Endothelial cell of umbilical vein (primary cell): ENCODE data around the gene GTF2H4. TPM values are rescaled to one million over a fixed set of nuclear protein-coding genes. Genes with fewer than 3 reads are reported as not detected.

Experiments
- BruUV-seq: library from RNA; stranded (reverse); fragments of 400-500 nt; replicated peaks from 2 replicates; lab custom pipeline; 2021; lab: Mats Ljungman, UMichigan
- CTCF ChIA-PET: fragments of 300-600, 350-600 bp; sonication (Branson Sonifier 250); formaldehyde crosslinking; loops from one replicate; lab custom pipeline; 2021; ENCODE audit warnings: antibody characterized with exemption, inconsistent platforms; lab: Charles Lee
- POLR2A ChIA-PET: fragments of 300-600, 350-600 bp; sonication (Branson Sonifier 250); formaldehyde crosslinking; loops from one replicate; lab custom pipeline; 2021; ENCODE audit warnings: antibody characterized with exemption, inconsistent platforms; lab: Charles Lee
- DNase-seq: peaks from one replicate; pipeline ENCODE4 v3.0.0-alpha.2; 2011; ENCODE audit warnings: low read depth, low spot score
- FAIRE-seq: peaks from 2 replicates; lab custom pipeline; 2011; peaks lifted over from hg19 to GRCh38; lab: Jason Lieb, UNC
- H2AFZ ChIP-seq: 2 replicates; pipeline ENCODE4 v1.6.0; 2012; ENCODE audit warnings: low read depth, low read length, control low read depth, inconsistent platforms
- H3K27ac ChIP-seq: 2 replicates; pipeline ENCODE4 v1.5.1; 2011; ENCODE audit warnings: low read depth, mild to moderate bottlenecking, control low read depth, low read length, moderate library complexity; ENCODE audit not compliant: insufficient read depth
- H3K27me3 ChIP-seq, 2 experiments: 2 replicates each; pipeline versions ENCODE4 v1.6.0 to v1.6.1; 2011; ENCODE audit warnings: low read length in 2 of 2, mixed read lengths in 1 of 2; ENCODE audit not compliant: control insufficient read depth in 2 of 2, insufficient read depth in 2 of 2
- H3K36me3 ChIP-seq, 2 experiments: 2 replicates in 1 of 2; 3 replicates in 1 of 2; pipeline ENCODE4 v1.5.1; 2011; ENCODE audit warnings: low read length in 2 of 2, mild to moderate bottlenecking in 1 of 2, moderate library complexity in 1 of 2; ENCODE audit not compliant: control insufficient read depth in 2 of 2, insufficient read depth in 2 of 2; ENCODE audit errors: extremely low read depth in 1 of 2
- H3K4me1 ChIP-seq: 3 replicates; pipeline ENCODE4 v1.5.1; 2011; ENCODE audit warnings: mild to moderate bottlenecking, low read length; ENCODE audit not compliant: control insufficient read depth, insufficient read depth; ENCODE audit errors: extremely low read depth
- H3K4me2 ChIP-seq: 2 replicates; pipeline ENCODE4 v1.6.1; 2011; ENCODE audit warnings: low read length, control low read depth, mixed read lengths; ENCODE audit not compliant: insufficient read depth
- H3K4me3 ChIP-seq, 3 experiments: fragments of 200-600 bp in 1 of 3; sonication (generic), shearing (Covaris generic) in 1 of 3; replicated peaks in 1 of 3; 2 replicates each; pipeline ENCODE4 v1.5.1; 2011 to 2016; ENCODE audit warnings: control low read depth in 3 of 3, low read length in 3 of 3, mild to moderate bottlenecking in 2 of 3, inconsistent platforms in 1 of 3, low read depth in 1 of 3, moderate library complexity in 1 of 3; ENCODE audit not compliant: insufficient read depth in 1 of 3
- H3K79me2 ChIP-seq: 2 replicates; pipeline ENCODE4 v1.6.0; 2012; ENCODE audit warnings: low read length, inconsistent platforms; ENCODE audit not compliant: control insufficient read depth, insufficient read depth
- H3K9ac ChIP-seq: replicated peaks from 2 replicates; pipeline ENCODE3; 2011; ENCODE audit warnings: low read length, control low read depth; ENCODE audit not compliant: insufficient read depth; ENCODE audit errors: extremely low read depth
- H3K9me1 ChIP-seq: replicated peaks from 3 replicates; pipeline ENCODE4 v1.6.0; 2011; ENCODE audit warnings: mild to moderate bottlenecking, low read length; ENCODE audit not compliant: control insufficient read depth, insufficient read depth; ENCODE audit errors: extremely low read depth
- H3K9me3 ChIP-seq: replicated peaks from 2 replicates; pipeline ENCODE4 v1.5.1; 2012; ENCODE audit warnings: low read length, inconsistent platforms; ENCODE audit not compliant: control insufficient read depth, insufficient read depth
- H4K20me1 ChIP-seq: replicated peaks from 2 replicates; pipeline ENCODE3; 2011; ENCODE audit warnings: mild to moderate bottlenecking, low read length; ENCODE audit not compliant: control insufficient read depth, insufficient read depth; ENCODE audit errors: extremely low read depth
- CTCF ChIP-seq, 2 donors: IDR thresholded peaks; 1 replicate in 1 of 2; 2 replicates in 1 of 2; pipeline ENCODE4 v1.5.1; 2011; ENCODE audit warnings: low read length in 2 of 2, mild to moderate bottlenecking in 2 of 2, moderate library complexity in 2 of 2, control low read depth in 1 of 2, inconsistent platforms in 1 of 2, low read depth in 1 of 2; ENCODE audit not compliant: insufficient read depth in 1 of 2; ENCODE audit errors: extremely low read depth in 1 of 2
- EZH2 ChIP-seq: IDR thresholded peaks from 2 replicates; pipeline ENCODE4 v1.6.1; 2012; ENCODE audit warnings: borderline replicate concordance, low read depth, mild to moderate bottlenecking, moderate library complexity, low read length, inconsistent platforms; ENCODE audit not compliant: severe bottlenecking
- FOS ChIP-seq: IDR thresholded peaks from 2 replicates; pipeline ENCODE4 v1.6.1; 2011; ENCODE audit warnings: mild to moderate bottlenecking, low read length, moderate library complexity, borderline replicate concordance; ENCODE audit not compliant: insufficient read depth
- GATA2 ChIP-seq: IDR thresholded peaks from 2 replicates; pipeline ENCODE4 v1.7.0; 2011; ENCODE audit warnings: low read depth, mild to moderate bottlenecking, moderate library complexity, mixed read lengths, low read length; ENCODE audit not compliant: insufficient read length, insufficient read depth
- JUN ChIP-seq: IDR thresholded peaks from 2 replicates; pipeline ENCODE4 v1.6.1; 2011; ENCODE audit warnings: borderline replicate concordance, low read depth; ENCODE audit not compliant: insufficient read length, insufficient read depth
- MAX ChIP-seq: IDR thresholded peaks from 2 replicates; pipeline ENCODE4 v1.6.1; 2011; ENCODE audit not compliant: insufficient read depth, insufficient read length
- MYC ChIP-seq: IDR thresholded peaks from one replicate; pipeline ENCODE4 v1.6.1; 2011; ENCODE audit warnings: mild to moderate bottlenecking, low read depth, low read length
- POLR2A ChIP-seq: IDR thresholded peaks from 2 replicates; pipeline ENCODE4 v1.6.1; 2012; ENCODE audit warnings: low read depth, mild to moderate bottlenecking, control low read depth, low read length
- POLR2AphosphoS5 ChIP-seq: IDR thresholded peaks from 2 replicates; pipeline ENCODE4 v1.6.1; 2012; ENCODE audit warnings: low read depth, mild to moderate bottlenecking, control low read depth, low read length, moderate library complexity; ENCODE audit not compliant: insufficient read depth
- dilution Hi-C: fragments of 300-500 bp; cut with MboI; formaldehyde crosslinking; loops from one replicate; pipeline ENCODE4 v1.15.0; 2019; ENCODE audit warnings: low sequenced_read_pairs; ENCODE audit not compliant: extremely low pct_ligation_motif_present
- intact Hi-C: fragments of 100-400 bp; cut with micrococcal nuclease; formaldehyde crosslinking; loops from one replicate; pipeline ENCODE4 v1.10.0; 2022
- polyA plus RNA-seq, 4 experiments: library from polyadenylated mRNA; depleted of rRNA in 3 of 4; stranded (reverse) in 3 of 4; unstranded in 1 of 4; fragments of >200 nt; gene quantifications; 2 replicates each; pipeline versions ENCODE4 v1.2.1 to v1.2.3, GENCODE V29; 2011 to 2012; ENCODE audit warnings: missing spikeins in 1 of 4
- total RNA-seq: library from RNA; stranded (reverse); gene quantifications from 2 replicates; pipeline ENCODE4 v1.2.3, GENCODE V29; 2021

The GTF2H4 gene
- total and polyA plus RNA-seq, 2 donors (not counting 3 experiments of a cell fraction or from before 2014, with no cell fraction given) = 40.5 to 52.6 TPM

- ChIA-PET POLR2A (interaction anchor here (0.6 to 0.9 kb wide), 2 partner anchors 84 to 103 kb away, joined by 3 read pairs; no protein-coding TSS in a partner anchor), CTCF (interaction anchor here (0.5 to 7.6 kb wide), 24 partner anchors 8 to 241 kb away, joined by 3 to 142 read pairs (median 4); partner anchors contain the start of gene DHX16)
- Histone ChIP-seq H3K9me1 (no peaks in the 10 kb centered on the region), H3K9me3 (no peaks in the 10 kb centered on the region), H4K20me1 (no peaks in the 10 kb centered on the region), H3K36me3 (peaks cover 7 to 31% of the 10 kb centered on the region in 2 experiments), H3K27me3 (no peaks in the 10 kb centered on the region), H2AFZ (no peak overlapping the region), H3K4me1 (peaks cover 32% of the 10 kb centered on the region), H3K4me2 (no peak overlapping the region), H3K79me2 (peaks cover 14% of the 10 kb centered on the region), H3K27ac (no peak overlapping the region), H3K9ac (no peak overlapping the region), H3K4me3 (no peak overlapping the region)
- TF ChIP-seq FOS = no peak
- TF ChIP-seq POLR2AphosphoS5 = no peak
- TF ChIP-seq EZH2 = no peak
- TF ChIP-seq CTCF (IDR thresholded peaks at IDR 0.05; ENCODE audit: extremely low read depth in 1 of 2, insufficient read depth in 1 of 2, low read depth in 1 of 2, low read length in 2 of 2) = no peak
- TF ChIP-seq POLR2A = no peak
- no peak for TF ChIP-seq JUN
- TF ChIP-seq MAX = no peak
- TF ChIP-seq MYC = no peak
- TF ChIP-seq GATA2 = no peak
- no peak for DNase-seq
- dilution Hi-C loops (no loop called here), intact Hi-C loops (no loop called here)
- no TSS peak for BruUV-seq
- FAIRE-seq = no peak
These were observed 4.9 kb downstream of the GTF2H4 start for GRCh38 chr6:30912746-30913520.
